Mesothelial cell of epicardium (in vitro differentiated cells): Measurements from ENCODE around the gene LINC00632. TPM values are rescaled to one million over a fixed set of nuclear protein-coding genes. Genes with fewer than 3 reads are reported as not detected.

Experiments used
- DNase-seq, 2 experiments: peaks; one replicate each; pipeline ENCODE4 v3.0.0; 2021; ENCODE audit warnings: low spot score in 2 of 2; ENCODE audit not compliant: unreplicated experiment in 2 of 2
- H3K27ac Mint-ChIP-seq: 2 replicates; pipeline ENCODE4 v1.8.0; 2021; ENCODE audit warnings: mixed read lengths
- H3K27me3 Mint-ChIP-seq: 2 replicates; pipeline ENCODE4 v1.8.0; 2021; ENCODE audit warnings: low read depth, mixed read lengths
- H3K36me3 Mint-ChIP-seq: 2 replicates; pipeline ENCODE4 v1.8.0; 2021; ENCODE audit warnings: mixed read lengths
- H3K4me1 Mint-ChIP-seq: 2 replicates; pipeline ENCODE4 v1.8.0; 2021; ENCODE audit warnings: mixed read lengths
- H3K4me3 Mint-ChIP-seq: 2 replicates; pipeline ENCODE4 v1.8.0; 2021; ENCODE audit warnings: mild to moderate bottlenecking, moderate library complexity, mixed read lengths
- H3K9me3 Mint-ChIP-seq: 2 replicates; pipeline ENCODE4 v1.8.0; 2021; ENCODE audit warnings: mixed read lengths
- CTCF ChIP-seq: fragments of 200-600 bp; sonication (generic); IDR thresholded peaks from one replicate; pipeline ENCODE4 v1.5.0; 2021; ENCODE audit warnings: antibody characterized with exemption; ENCODE audit not compliant: unreplicated experiment
- total RNA-seq: library from RNA; stranded (reverse); gene quantifications from 3 replicates; pipeline ENCODE4 v1.2.1, GENCODE V29; 2021

LINC00632 gene
- total RNA-seq, 1 donor from 2014 or later: 283 TPM

- Mint-ChIP-seq H3K4me3 (no peak overlapping the region), H3K4me1 (peaks cover 3% of the 10 kb centered on the region), H3K27me3 (no peaks in the 10 kb centered on the region), H3K9me3 (peaks cover 14% of the 10 kb centered on the region), H3K36me3 (no peaks in the 10 kb centered on the region), H3K27ac (no peak overlapping the region)
- no peak for TF ChIP-seq CTCF
- no peak for DNase-seq
Measured at GRCh38 chrX:140822184-140822583, 112.6 kb downstream of the LINC00632 start.

- peaks cover 3% of the 10 kb centered on the region for H3K4me1 Mint-ChIP-seq
- no peak overlapping the region for H3K27ac Mint-ChIP-seq
Measured at GRCh38 chrX:140822861-140823260, 113.3 kb downstream of the LINC00632 start.

GRCh38 chrX:140836874-140837273 lies 127.3 kb downstream of the LINC00632 start:
- no peak overlapping the region for H3K27ac Mint-ChIP-seq
- no peaks in the 10 kb centered on the region for H3K36me3 Mint-ChIP-seq

More at GRCh38 chrX:140822861-140823260, 113.3 kb downstream of the LINC00632 start:
- Mint-ChIP-seq H3K27me3 (no peaks in the 10 kb centered on the region), H3K9me3 (peaks cover 14% of the 10 kb centered on the region), H3K4me3 (no peak overlapping the region), H3K36me3 (no peaks in the 10 kb centered on the region)
- TF ChIP-seq CTCF: no peak
- no peak for DNase-seq

More at GRCh38 chrX:140836874-140837273, 127.3 kb downstream of the LINC00632 start:
- Mint-ChIP-seq H3K4me1 (no peaks in the 10 kb centered on the region), H3K27me3 (no peaks in the 10 kb centered on the region), H3K9me3 (peaks cover 21% of the 10 kb centered on the region), H3K4me3 (no peak overlapping the region)
- TF ChIP-seq CTCF: no peak
- no peak for DNase-seq

Other genes with a start within 250 kb of the LINC00632 start
- gene SOX3, start 204.7 kb upstream of the LINC00632 start, total RNA-seq: not detected in 3 replicates